ENCODE measurements around the gene USP17L13. TPM values are rescaled to one million over a fixed set of nuclear protein-coding genes. Genes with fewer than 3 reads are reported as not detected.
"Not testable (repeated sequence)": the region's sequence is repeated elsewhere in the genome, so short reads cannot be mapped to it uniquely, and the experiment has no call there.

USP17L13 gene
- polyA plus RNA-seq, 2 donors = not detected

- H3K27ac ChIP-seq (ENCODE audit: low read depth in 2 of 2, low read length in 1 of 2); H3K4me3 ChIP-seq (ENCODE audit: low read depth in 1 of 2, low read length in 2 of 2); H3K36me3 ChIP-seq (ENCODE audit: control insufficient read depth in 2 of 2, insufficient read depth in 2 of 2, low read length in 1 of 2); H3K4me1 ChIP-seq (ENCODE audit: control insufficient read depth in 2 of 2, insufficient read depth in 2 of 2, low read length in 1 of 2); H3K27me3 ChIP-seq (ENCODE audit: control insufficient read depth in 1 of 2, insufficient read depth in 2 of 2, low read length in 2 of 2); H3K9me3 ChIP-seq (ENCODE audit: control insufficient read depth in 2 of 2, insufficient read depth in 1 of 2, low read depth in 1 of 2, low read length in 1 of 2): not testable (repeated sequence)
- WGBS, 2 donors = no CpG with 5 or more reads among the region's 13 CpGs
Measured at GRCh38 chr4:9253078-9253477, 28.4 kb downstream of the USP17L13 start, which contains the start of gene USP17L19. USP17L19 (plus strand) TSS chr4:9253378; CDS start chr4:9253378, 0 bp downstream.

GRCh38 chr4:9257824-9258223 is 33.1 kb downstream of the USP17L13 start, which contains the start of gene USP17L20:
USP17L20 (plus strand) TSS chr4:9258124; CDS start chr4:9258124, 0 bp downstream.
- H3K27ac ChIP-seq (ENCODE audit: low read depth in 2 of 2, low read length in 1 of 2); H3K9me3 ChIP-seq (ENCODE audit: control insufficient read depth in 2 of 2, insufficient read depth in 1 of 2, low read depth in 1 of 2, low read length in 1 of 2); H3K36me3 ChIP-seq (ENCODE audit: control insufficient read depth in 2 of 2, insufficient read depth in 2 of 2, low read length in 1 of 2); H3K4me3 ChIP-seq (ENCODE audit: low read depth in 1 of 2, low read length in 2 of 2); H3K4me1 ChIP-seq (ENCODE audit: control insufficient read depth in 2 of 2, insufficient read depth in 2 of 2, low read length in 1 of 2); H3K27me3 ChIP-seq (ENCODE audit: control insufficient read depth in 1 of 2, insufficient read depth in 2 of 2, low read length in 2 of 2): not testable (repeated sequence)
- WGBS, 2 donors = no CpG with 5 or more reads among the region's 15 CpGs

GRCh38 chr4:9262572-9262971 is 37.9 kb downstream of the USP17L13 start, which contains the start of gene USP17L21:
USP17L21 (plus strand) TSS chr4:9262872; CDS start chr4:9262872, 0 bp downstream.
- H3K9me3 ChIP-seq (ENCODE audit: control insufficient read depth in 2 of 2, insufficient read depth in 1 of 2, low read depth in 1 of 2, low read length in 1 of 2); H3K36me3 ChIP-seq (ENCODE audit: control insufficient read depth in 2 of 2, insufficient read depth in 2 of 2, low read length in 1 of 2); H3K4me1 ChIP-seq (ENCODE audit: control insufficient read depth in 2 of 2, insufficient read depth in 2 of 2, low read length in 1 of 2); H3K27ac ChIP-seq (ENCODE audit: low read depth in 2 of 2, low read length in 1 of 2); H3K27me3 ChIP-seq (ENCODE audit: control insufficient read depth in 1 of 2, insufficient read depth in 2 of 2, low read length in 2 of 2); H3K4me3 ChIP-seq (ENCODE audit: low read depth in 1 of 2, low read length in 2 of 2): not testable (repeated sequence)
- WGBS, 2 donors = no CpG with 5 or more reads among the region's 13 CpGs

GRCh38 chr4:9267319-9267718 is 42.6 kb downstream of the USP17L13 start, which contains the start of gene USP17L22:
USP17L22 (plus strand) TSS chr4:9267619; CDS start chr4:9267619, 0 bp downstream.
- WGBS, 2 donors = no CpG with 5 or more reads among the region's 15 CpGs
- not testable (repeated sequence) for H3K4me1 ChIP-seq (ENCODE audit: control insufficient read depth in 2 of 2, insufficient read depth in 2 of 2, low read length in 1 of 2); H3K9me3 ChIP-seq (ENCODE audit: control insufficient read depth in 2 of 2, insufficient read depth in 1 of 2, low read depth in 1 of 2, low read length in 1 of 2); H3K27ac ChIP-seq (ENCODE audit: low read depth in 2 of 2, low read length in 1 of 2); H3K36me3 ChIP-seq (ENCODE audit: control insufficient read depth in 2 of 2, insufficient read depth in 2 of 2, low read length in 1 of 2); H3K4me3 ChIP-seq (ENCODE audit: low read depth in 1 of 2, low read length in 2 of 2); H3K27me3 ChIP-seq (ENCODE audit: control insufficient read depth in 1 of 2, insufficient read depth in 2 of 2, low read length in 2 of 2)

- H3K4me1 ChIP-seq (ENCODE audit: control insufficient read depth in 2 of 2, insufficient read depth in 2 of 2, low read length in 1 of 2); H3K9me3 ChIP-seq (ENCODE audit: control insufficient read depth in 2 of 2, insufficient read depth in 1 of 2, low read depth in 1 of 2, low read length in 1 of 2); H3K36me3 ChIP-seq (ENCODE audit: control insufficient read depth in 2 of 2, insufficient read depth in 2 of 2, low read length in 1 of 2); H3K27ac ChIP-seq (ENCODE audit: low read depth in 2 of 2, low read length in 1 of 2); H3K27me3 ChIP-seq (ENCODE audit: control insufficient read depth in 1 of 2, insufficient read depth in 2 of 2, low read length in 2 of 2); H3K4me3 ChIP-seq (ENCODE audit: low read depth in 1 of 2, low read length in 2 of 2): not testable (repeated sequence)
- 82 to 87% methylated on average over 5 of the region's 10 CpGs for WGBS, 2 donors
Measured at GRCh38 chr4:9271719-9272118, 47.0 kb downstream of the USP17L13 start.

Other genes with a start within 250 kb of the USP17L13 start
- not detected for gene FAM90A26, start 54.5 kb upstream of the USP17L13 start, polyA plus RNA-seq
- not detected for gene USP17L10, start 14.2 kb upstream of the USP17L13 start, polyA plus RNA-seq
- gene USP17L11, start 9.5 kb upstream of the USP17L13 start, polyA plus RNA-seq = not detected
- not detected for gene USP17L12, start 4.7 kb upstream of the USP17L13 start, polyA plus RNA-seq
- gene USP17L15, start 9.5 kb downstream of the USP17L13 start, polyA plus RNA-seq = not detected
- not detected for gene USP17L17, start 19.0 kb downstream of the USP17L13 start, polyA plus RNA-seq
- not detected for gene USP17L18, start 23.7 kb downstream of the USP17L13 start, polyA plus RNA-seq
- not detected for gene USP17L19, start 28.5 kb downstream of the USP17L13 start, polyA plus RNA-seq
- gene USP17L20, start 33.2 kb downstream of the USP17L13 start, polyA plus RNA-seq = not detected
- not detected for gene USP17L21, start 38.0 kb downstream of the USP17L13 start, polyA plus RNA-seq
- not detected for gene USP17L22, start 42.7 kb downstream of the USP17L13 start, polyA plus RNA-seq
- not detected for gene USP17L24, start 100.3 kb downstream of the USP17L13 start, polyA plus RNA-seq
- gene USP17L25, start 105.0 kb downstream of the USP17L13 start, polyA plus RNA-seq = not detected
- gene USP17L26, start 109.8 kb downstream of the USP17L13 start, polyA plus RNA-seq = not detected
- not detected for gene USP17L5, start 114.5 kb downstream of the USP17L13 start, polyA plus RNA-seq
- not detected for gene USP17L27, start 119.3 kb downstream of the USP17L13 start, polyA plus RNA-seq
- gene USP17L28, start 124.0 kb downstream of the USP17L13 start, polyA plus RNA-seq = not detected
- not detected for gene USP17L29, start 128.7 kb downstream of the USP17L13 start, polyA plus RNA-seq
- gene USP17L30, start 138.2 kb downstream of the USP17L13 start, polyA plus RNA-seq = not detected
- not detected for gene DEFB131A, start 219.5 kb downstream of the USP17L13 start, polyA plus RNA-seq